ENCODE data around the gene FCSK.
"Not testable (repeated sequence)": the region's sequence is repeated elsewhere in the genome, so short reads cannot be mapped to it uniquely, and the experiment has no call there.

FCSK gene

GRCh38 chr16:70430667-70431536 lies 23.5 kb upstream of the FCSK start:
- no peak for DNase-seq (ENCODE audit: low read depth, low spot score)
- no peak overlapping the region for H3K27ac ChIP-seq

- no peak overlapping the region for H3K27ac ChIP-seq
- no peak for DNase-seq (ENCODE audit: low read depth, low spot score)
These were observed 22.1 kb upstream of the FCSK start for GRCh38 chr16:70432356-70432722.

- no peak for DNase-seq (ENCODE audit: low read depth, low spot score)
- H3K27ac ChIP-seq = no peak overlapping the region
These were observed 21.5 kb upstream of the FCSK start for GRCh38 chr16:70432723-70433457.

GRCh38 chr16:70433458-70434103 lies 20.8 kb upstream of the FCSK start:
- no peak overlapping the region for H3K27ac ChIP-seq

GRCh38 chr16:70434484-70435260 lies 19.7 kb upstream of the FCSK start:
- H3K27ac ChIP-seq = no peak overlapping the region
- no peak for DNase-seq (ENCODE audit: low read depth, low spot score)

More at GRCh38 chr16:70433458-70434103, 20.8 kb upstream of the FCSK start:
- no peak for DNase-seq (ENCODE audit: low read depth, low spot score)

- no peak overlapping the region for H3K27ac ChIP-seq
- no peak for DNase-seq (ENCODE audit: low read depth, low spot score)
These were observed 17.3 kb upstream of the FCSK start for GRCh38 chr16:70437017-70437581.

GRCh38 chr16:70437582-70438557 lies 16.5 kb upstream of the FCSK start:
- H3K27ac ChIP-seq = no peak overlapping the region
- DNase-seq (ENCODE audit: low read depth, low spot score) = no peak

- no peak for DNase-seq (ENCODE audit: low read depth, low spot score)
- H3K27ac ChIP-seq = no peak overlapping the region
These were observed 15.8 kb upstream of the FCSK start for GRCh38 chr16:70438585-70438968.

GRCh38 chr16:70438969-70439862 lies 15.2 kb upstream of the FCSK start, which contains the start of gene ST3GAL2:
ST3GAL2 (minus strand) TSS chr16:70439100; CDS start chr16:70398530, 40,570 bp downstream.
- DNase-seq (ENCODE audit: low read depth, low spot score) = peak; percentile 40
- no peak within 1 kb of the TSS for H3K27ac ChIP-seq

- no peak for DNase-seq (ENCODE audit: low read depth, low spot score)
- no peak overlapping the region for H3K27ac ChIP-seq
These were observed 14.2 kb upstream of the FCSK start for GRCh38 chr16:70440009-70440692.

- H3K27ac ChIP-seq = no peak overlapping the region
- DNase-seq (ENCODE audit: low read depth, low spot score) = no peak
These were observed 12.9 kb upstream of the FCSK start for GRCh38 chr16:70441406-70441990.

GRCh38 chr16:70442344-70442743 lies 12.1 kb upstream of the FCSK start:
- DNase-seq (ENCODE audit: low read depth, low spot score) = no peak
- H3K27ac ChIP-seq = no peak overlapping the region

GRCh38 chr16:70444249-70445063 lies 9.9 kb upstream of the FCSK start:
- H3K27ac ChIP-seq = no peak overlapping the region
- DNase-seq (ENCODE audit: low read depth, low spot score) = no peak

- no peak overlapping the region for H3K27ac ChIP-seq
- no peak for DNase-seq (ENCODE audit: low read depth, low spot score)
These were observed 6.3 kb upstream of the FCSK start for GRCh38 chr16:70448075-70448474.

- not testable (repeated sequence) for DNase-seq (ENCODE audit: low read depth, low spot score); H3K27ac ChIP-seq
These were observed 4.0 kb upstream of the FCSK start for GRCh38 chr16:70450142-70451003.

Measured in epithelial cell of prostate (primary cell).